HepG2 (cell line): ENCODE measurements around the gene NBEA. TPM values are rescaled to one million over a fixed set of nuclear protein-coding genes. Genes with fewer than 3 reads are reported as not detected.

ENCODE experiments used
- ATAC-seq: fragments of 200-7000 bp; cut with Tn5 transposase; 3 replicates; pipeline ENCODE4 v1.9.1; 2020; ENCODE audit warnings: mild to moderate bottlenecking, moderate library complexity
- BruUV-seq: library from RNA; stranded (reverse); fragments of 400-500 nt; replicated peaks from 2 replicates; lab custom pipeline; 2021; lab: Mats Ljungman, UMichigan
- CTCF ChIA-PET: fragments of 300-600 bp; formaldehyde crosslinking; extraction: SDS; loops from one replicate; lab custom pipeline; 2021; ENCODE audit warnings: low total read pairs, inconsistent platforms, low intra/inter-chr PET ratio; lab: Yijun Ruan, JAX
- POLR2A ChIA-PET: fragments of 350-600 bp; sonication (Branson Sonifier 250); formaldehyde crosslinking; loops from one replicate; lab custom pipeline; 2020; ENCODE audit warnings: antibody characterized with exemption, inconsistent platforms; lab: Yijun Ruan, JAX
- DNase-seq: peaks from one replicate; pipeline ENCODE4 v3.0.0-alpha.2; 2015; ENCODE audit warnings: low spot score
- FAIRE-seq: peaks from 3 replicates; lab custom pipeline; 2011; peaks lifted over from hg19 to GRCh38; lab: Jason Lieb, UNC
- H2AFZ ChIP-seq: one replicate; pipeline ENCODE4 v1.6.1; 2011; ENCODE audit warnings: low read length, inconsistent platforms
- H3K27ac ChIP-seq: fragments of 300-600 bp; 3 replicates; pipeline ENCODE4 v1.8.0; 2011; ENCODE audit warnings: mixed run types, mild to moderate bottlenecking, mixed read lengths, low read length, inconsistent platforms; ENCODE audit not compliant: insufficient read depth; ENCODE audit errors: extremely low read length
- H3K27me3 ChIP-seq, 2 experiments: fragments of 200-600 bp in 1 of 2; 2 replicates in 1 of 2; 3 replicates in 1 of 2; pipeline versions ENCODE4 v1.6.0 to v1.8.0; 2011; ENCODE audit warnings: low read length in 2 of 2, mild to moderate bottlenecking in 2 of 2, moderate library complexity in 2 of 2, inconsistent platforms in 1 of 2; ENCODE audit not compliant: insufficient read depth in 2 of 2, control insufficient read depth in 1 of 2
- H3K36me3 ChIP-seq, 2 experiments: fragments of 200-600 bp in 1 of 2; replicated peaks in 1 of 2; 2 replicates in 1 of 2; 3 replicates in 1 of 2; pipeline versions ENCODE4 v1.5.1 to v1.8.0; 2011; ENCODE audit warnings: low read length in 2 of 2, inconsistent platforms in 1 of 2; ENCODE audit not compliant: insufficient read depth in 2 of 2, control insufficient read depth in 1 of 2
- H3K4me1 ChIP-seq: 2 replicates; pipeline ENCODE4 v1.5.1; 2012; ENCODE audit warnings: low read length, inconsistent platforms; ENCODE audit not compliant: insufficient read depth
- H3K4me2 ChIP-seq: 2 replicates; pipeline ENCODE4 v1.6.0; 2011; ENCODE audit warnings: low read depth, low read length, inconsistent platforms
- H3K4me3 ChIP-seq, 3 experiments: fragments of 200-600 bp in 1 of 3; sonication (generic), shearing (Covaris generic) in 1 of 3; replicated peaks in 1 of 3; 2 replicates each; pipeline ENCODE4 v1.5.1; 2011 to 2016; ENCODE audit warnings: low read length in 3 of 3, inconsistent platforms in 2 of 3, low read depth in 2 of 3, mild to moderate bottlenecking in 2 of 3, control low read depth in 1 of 3, mixed read lengths in 1 of 3; ENCODE audit not compliant: insufficient read depth in 1 of 3
- H3K79me2 ChIP-seq: one replicate; pipeline ENCODE4 v1.6.1; 2011; ENCODE audit warnings: low read length, inconsistent platforms; ENCODE audit not compliant: insufficient read depth
- H3K9ac ChIP-seq: 2 replicates; pipeline ENCODE4 v1.6.0; 2011; ENCODE audit warnings: mild to moderate bottlenecking, low read depth, low read length, inconsistent platforms; ENCODE audit not compliant: insufficient read depth
- H3K9me3 ChIP-seq: 2 replicates; pipeline ENCODE4 v1.5.1; 2012; ENCODE audit warnings: mild to moderate bottlenecking, low read length
- H4K20me1 ChIP-seq: 2 replicates; pipeline ENCODE4 v1.6.0; 2011; ENCODE audit warnings: inconsistent platforms, mild to moderate bottlenecking, low read length, moderate library complexity; ENCODE audit not compliant: insufficient read depth
- ARNTL ChIP-seq: sonication (generic); formaldehyde crosslinking; IDR thresholded peaks from 2 replicates; pipeline ENCODE4 v1.4.0; 2020; ENCODE audit warnings: mild to moderate bottlenecking, missing genetic modification reagents
- BCL6 ChIP-seq: IDR thresholded peaks from 2 replicates; pipeline ENCODE4 v1.6.1; 2016; ENCODE audit warnings: missing genetic modification reagents, missing compliant biosample characterization
- CSRNP1 ChIP-seq: sonication (generic); formaldehyde crosslinking; IDR thresholded peaks from 2 replicates; pipeline ENCODE4 v1.8.1; 2023; ENCODE audit warnings: mild to moderate bottlenecking, missing genetic modification reagents
- DMTF1 ChIP-seq: sonication (generic); formaldehyde crosslinking; IDR thresholded peaks from 2 replicates; pipeline ENCODE4 v1.4.0; 2020; ENCODE audit warnings: mild to moderate bottlenecking, missing genetic modification reagents
- ELF4 ChIP-seq: sonication (generic); formaldehyde crosslinking; IDR thresholded peaks from 2 replicates; pipeline ENCODE4 v1.5.0; 2020; ENCODE audit warnings: missing genetic modification reagents, mild to moderate bottlenecking, moderate library complexity, borderline replicate concordance
- HES4 ChIP-seq: sonication (generic); formaldehyde crosslinking; IDR thresholded peaks from 2 replicates; pipeline ENCODE4 v1.9.0; 2021; ENCODE audit warnings: mild to moderate bottlenecking, missing genetic modification reagents, borderline replicate concordance
- KAT7 ChIP-seq: IDR thresholded peaks from 2 replicates; pipeline ENCODE4 v1.6.1; 2018; ENCODE audit warnings: borderline replicate concordance, missing compliant biosample characterization
- NAIF1 ChIP-seq: sonication (generic); formaldehyde crosslinking; IDR thresholded peaks from 2 replicates; pipeline ENCODE4 v1.5.0; 2020; ENCODE audit warnings: mild to moderate bottlenecking, missing genetic modification reagents, borderline replicate concordance
- NFYC ChIP-seq: IDR thresholded peaks from 2 replicates; pipeline ENCODE4 v1.6.1; 2016; ENCODE audit warnings: missing genetic modification reagents, missing compliant biosample characterization
- TAF15 ChIP-seq: fragments of 200-400 bp; formaldehyde crosslinking; IDR thresholded peaks from one replicate; pipeline ENCODE4 v1.6.1; 2018; ENCODE audit warnings: mild to moderate bottlenecking, low read depth, low read length; ENCODE audit not compliant: poor library complexity, severe bottlenecking
- TIGD3 ChIP-seq: sonication (generic); formaldehyde crosslinking; IDR thresholded peaks from 2 replicates; pipeline ENCODE4 v1.5.1; 2020; ENCODE audit warnings: mild to moderate bottlenecking, missing genetic modification reagents, borderline replicate concordance
- ZBTB3 ChIP-seq: sonication (generic); formaldehyde crosslinking; IDR thresholded peaks from 2 replicates; pipeline ENCODE4 v1.4.0; 2020; ENCODE audit warnings: low read depth, mild to moderate bottlenecking, moderate library complexity, missing genetic modification reagents, borderline replicate concordance
- ZNF276 ChIP-seq: sonication (generic); formaldehyde crosslinking; IDR thresholded peaks from 2 replicates; pipeline ENCODE4 v1.4.0; 2020; ENCODE audit warnings: mild to moderate bottlenecking, low read depth, missing genetic modification reagents
- ZNF30 ChIP-seq: sonication (generic); formaldehyde crosslinking; IDR thresholded peaks from 2 replicates; pipeline ENCODE4 v1.5.0; 2020; ENCODE audit warnings: mild to moderate bottlenecking, missing genetic modification reagents
- ZNF550 ChIP-seq: sonication (generic); formaldehyde crosslinking; IDR thresholded peaks from 2 replicates; pipeline ENCODE4 v1.4.0; 2020; ENCODE audit warnings: mild to moderate bottlenecking, missing genetic modification reagents, borderline replicate concordance
- ZNF75D ChIP-seq: sonication (generic); formaldehyde crosslinking; IDR thresholded peaks from 2 replicates; pipeline ENCODE4 v1.8.1; 2023; ENCODE audit warnings: missing genetic modification reagents, mild to moderate bottlenecking, borderline replicate concordance
- ZNF850 ChIP-seq: sonication (generic); formaldehyde crosslinking; conservative IDR thresholded peaks from 2 replicates; pipeline ENCODE4 v1.9.0; 2021; ENCODE audit warnings: mild to moderate bottlenecking, missing genetic modification reagents
- WGBS: methylation state at CpG from one replicate; pipeline ENCODE4 v1.1.6; 2017; ENCODE audit warnings: low lambda C conversion rate; 5-methylcytosine and 5-hydroxymethylcytosine counted together
- in situ Hi-C: cut with HindIII; loops from 2 replicates; pipeline ENCODE4 v1.10.0; 2017; ENCODE audit warnings: low pct_unique_long_range_greater_than_20kb; ENCODE audit not compliant: extremely low pct_ligation_motif_present
- intact Hi-C: fragments of 100-400 bp; cut with micrococcal nuclease; formaldehyde crosslinking; loops from one replicate; pipeline ENCODE4 v1.10.0; 2022; ENCODE audit not compliant: unreplicated experiment
- polyA plus RNA-seq, 8 experiments: library from polyadenylated mRNA; depleted of rRNA in 3 of 8; stranded (reverse) in 7 of 8; unstranded in 1 of 8; fragments of >200 nt; fragmentation: Illumina TruSeq in 4 of 8; extraction: Trizol in 4 of 8; gene quantifications; 2 replicates each; pipeline versions ENCODE4 v1.2.1 to v1.2.3, GENCODE V29; 2011 to 2016; ENCODE audit warnings: low read depth in 4 of 8, missing spikeins in 1 of 8, mixed read lengths in 1 of 8; ENCODE audit not compliant: insufficient read depth in 1 of 8
- total RNA-seq, 5 experiments: library from RNA; depleted of rRNA; stranded (reverse); fragments of >200 nt; fragmentation: Illumina TruSeq; extraction: Trizol; gene quantifications; 2 replicates each; pipeline ENCODE4 v1.2.3, GENCODE V29; 2016; ENCODE audit warnings: low read depth in 1 of 5

NBEA gene
- total and polyA plus RNA-seq, 2 of the 13 experiments (the other 11 are each of a cell fraction or from before 2014, with no cell fraction given), result 2.7 to 2.8 TPM

DNA sequence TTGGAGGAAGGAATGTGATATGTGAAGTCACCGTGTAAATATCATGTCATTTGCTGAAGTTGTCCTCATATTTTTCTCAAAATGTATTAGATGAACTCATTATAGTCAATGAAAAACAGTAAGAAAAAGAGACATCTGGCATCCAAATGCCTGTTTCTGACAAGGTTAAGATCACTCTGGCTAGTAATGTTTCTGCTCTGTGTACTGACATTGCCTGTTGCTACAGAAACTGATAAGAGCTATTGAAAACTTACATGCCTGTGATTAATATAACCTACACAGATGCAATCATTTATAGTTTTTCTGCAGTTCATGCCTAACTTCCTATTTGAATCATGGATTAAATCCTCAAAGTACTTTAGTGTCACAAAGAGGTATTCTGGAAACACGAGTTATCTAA, 249.8 kb downstream of the NBEA start:
- no peak for FAIRE-seq
- in situ Hi-C loops, result no loop called here
- POLR2A ChIA-PET, result no interaction called here
- no peak for ATAC-seq
- no peaks in the 10 kb centered on the region for H3K27me3 ChIP-seq
- H3K36me3 ChIP-seq, result no peaks in the 10 kb centered on the region
- H3K4me1 ChIP-seq, result no peaks in the 10 kb centered on the region
- H2AFZ ChIP-seq, result no peak overlapping the region
- intact Hi-C loops, result no loop called here
- H3K27ac ChIP-seq, result no peak overlapping the region
- H3K79me2 ChIP-seq, result no peaks in the 10 kb centered on the region
- H3K4me3 ChIP-seq, result no peak overlapping the region
- H3K4me2 ChIP-seq, result no peak overlapping the region
- WGBS, result 95% methylated on average over 2 of the region's 2 CpGs
- H4K20me1 ChIP-seq, result no peaks in the 10 kb centered on the region
- BruUV-seq, result no TSS peak
- TF ChIP-seq ARNTL (no peak), HES4 (CRISPR knock-in tag) (no peak), ZNF75D (CRISPR knock-in tag) (no peak), BCL6 (no peak), ELF4 (CRISPR knock-in tag) (no peak), TIGD3 (no peak), ZNF276 (CRISPR knock-in tag) (no peak), CSRNP1 (no peak), DMTF1 (no peak), KAT7 (CRISPR knock-in tag) (no peak), NFYC (CRISPR knock-in tag) (no peak), ZNF30 (CRISPR knock-in tag) (no peak), NAIF1 (CRISPR knock-in tag) (no peak), ZNF550 (CRISPR knock-in tag) (no peak), TAF15 (no peak), ZBTB3 (CRISPR knock-in tag) (no peak), ZNF850 (CRISPR knock-in tag) (no peak)
- DNase-seq, result no peak
- CTCF ChIA-PET, result no interaction called here
- H3K9me3 ChIP-seq, result 0 out of 2 replicates have a peak, but pooled peaks cover 4% of the 10 kb centered on the region
- no peak overlapping the region for H3K9ac ChIP-seq
